Caki2 (cell line): ENCODE results near the gene EDC3. TPM values are rescaled to one million over a fixed set of nuclear protein-coding genes. Genes with fewer than 3 reads are reported as not detected.
A peak's percentile ranks its signal among the peaks of the same experiment; 100 is the strongest.
"Not testable (repeated sequence)": the region's sequence is repeated elsewhere in the genome, so short reads cannot be mapped to it uniquely, and the experiment has no call there.

ENCODE experiments used
- DNase-seq: peaks from one replicate; pipeline ENCODE4 v3.0.0-alpha.2; 2015; ENCODE audit warnings: low read depth
- in situ Hi-C: cut with HindIII; loops from 2 replicates; pipeline ENCODE4 v1.10.0; 2016; ENCODE audit warnings: low sequenced_read_pairs, low pct_unique_long_range_greater_than_20kb, mixed read lengths
- total RNA-seq: library from RNA; depleted of rRNA; stranded (reverse); fragments of >200 nt; shearing (Covaris generic); gene quantifications from 2 replicates; pipeline ENCODE4 v1.2.3, GENCODE V29; 2014; ENCODE audit warnings: low replicate concordance; rRNA removed

Gene EDC3, protein sequence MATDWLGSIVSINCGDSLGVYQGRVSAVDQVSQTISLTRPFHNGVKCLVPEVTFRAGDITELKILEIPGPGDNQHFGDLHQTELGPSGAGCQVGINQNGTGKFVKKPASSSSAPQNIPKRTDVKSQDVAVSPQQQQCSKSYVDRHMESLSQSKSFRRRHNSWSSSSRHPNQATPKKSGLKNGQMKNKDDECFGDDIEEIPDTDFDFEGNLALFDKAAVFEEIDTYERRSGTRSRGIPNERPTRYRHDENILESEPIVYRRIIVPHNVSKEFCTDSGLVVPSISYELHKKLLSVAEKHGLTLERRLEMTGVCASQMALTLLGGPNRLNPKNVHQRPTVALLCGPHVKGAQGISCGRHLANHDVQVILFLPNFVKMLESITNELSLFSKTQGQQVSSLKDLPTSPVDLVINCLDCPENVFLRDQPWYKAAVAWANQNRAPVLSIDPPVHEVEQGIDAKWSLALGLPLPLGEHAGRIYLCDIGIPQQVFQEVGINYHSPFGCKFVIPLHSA
- total RNA-seq = 26.0 and 31.8 TPM in 2 replicates

DNA sequence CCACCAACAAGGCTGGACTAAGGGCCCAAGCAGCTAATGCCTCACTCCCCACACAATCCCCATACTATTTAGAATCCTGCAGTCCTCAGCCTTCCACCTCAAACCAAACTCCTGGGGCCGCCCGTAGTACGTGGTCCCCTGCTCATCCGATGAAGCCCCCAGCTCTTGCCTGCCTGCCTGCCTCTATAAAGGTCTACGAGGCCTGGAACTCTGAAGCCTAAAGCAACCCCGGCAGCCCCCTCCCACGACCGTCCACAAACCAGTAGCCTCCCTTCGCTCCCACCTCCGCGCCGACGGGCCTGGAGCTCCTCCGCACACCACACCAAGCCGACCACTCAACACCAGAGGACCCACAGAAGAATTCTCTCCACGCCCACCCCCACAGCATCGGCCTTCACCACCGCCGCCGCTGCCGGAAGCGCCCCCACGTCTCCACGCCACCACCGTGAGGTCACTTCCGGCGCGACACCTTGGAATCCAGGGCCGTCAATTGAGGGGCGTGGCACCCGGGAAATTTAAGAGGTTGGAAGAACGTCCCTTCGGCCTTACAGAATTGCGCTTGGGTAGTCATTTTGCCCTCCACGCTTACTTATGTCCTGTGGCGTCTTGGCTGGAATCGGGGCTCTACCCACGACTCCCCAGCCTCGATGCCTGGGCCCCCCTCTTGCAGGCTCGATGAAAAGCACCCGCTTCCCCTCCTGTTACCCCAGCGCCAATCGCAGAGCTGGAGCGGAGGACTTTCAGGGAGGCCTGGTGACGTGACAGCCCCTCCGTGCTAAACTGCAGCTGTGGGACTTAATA, at the start of gene EDC3:
EDC3 (minus strand) TSS at position 428 of the 801 bp plus-strand sequence. CDS start 20,900 bp downstream, outside the sequence.
- in situ Hi-C loops = no loop called here
- peak; percentile 71 for DNase-seq

DNA sequence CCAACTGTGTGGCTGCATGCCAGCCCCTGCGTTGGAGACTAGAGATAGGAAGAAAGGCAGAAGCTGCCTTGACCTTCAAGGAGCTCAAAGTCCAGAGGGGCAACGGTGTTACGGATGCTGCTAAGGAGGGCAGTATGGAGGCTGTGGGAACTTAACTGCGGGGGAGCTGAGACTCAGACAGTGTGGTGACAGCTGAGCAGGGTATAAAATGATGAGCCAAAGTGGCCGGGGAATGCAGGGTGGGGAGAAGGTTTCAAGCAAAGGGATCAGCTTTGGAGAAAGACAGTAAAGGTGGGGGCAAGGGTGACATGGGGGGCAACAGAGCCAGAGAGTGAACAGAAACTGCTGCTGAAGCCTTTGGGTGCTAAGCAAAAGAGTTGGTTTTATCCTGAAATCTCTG, 46.6 kb upstream of the EDC3 start:
- in situ Hi-C loops = no loop called here
- no peak for DNase-seq

DNA sequence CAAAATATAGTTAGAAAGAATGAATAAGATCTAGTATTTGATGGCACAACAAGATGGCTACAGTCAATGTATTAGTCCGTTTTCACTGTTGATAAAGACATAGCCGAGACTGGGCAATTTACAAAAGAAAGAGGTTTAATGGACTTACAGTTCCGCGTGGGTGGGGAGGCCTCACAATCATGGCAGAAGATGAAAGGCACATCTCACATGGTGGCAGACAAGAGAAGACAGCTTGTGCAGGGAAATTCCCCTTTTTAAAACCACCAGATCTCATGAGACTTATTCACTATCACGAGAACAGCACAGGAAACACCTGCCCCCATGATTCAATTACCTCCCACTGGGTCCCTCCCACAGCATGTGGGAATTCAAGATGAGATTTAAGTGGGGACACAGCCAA, 42.4 kb upstream of the EDC3 start:
- in situ Hi-C loops, DNase-seq: not testable (repeated sequence)

DNA sequence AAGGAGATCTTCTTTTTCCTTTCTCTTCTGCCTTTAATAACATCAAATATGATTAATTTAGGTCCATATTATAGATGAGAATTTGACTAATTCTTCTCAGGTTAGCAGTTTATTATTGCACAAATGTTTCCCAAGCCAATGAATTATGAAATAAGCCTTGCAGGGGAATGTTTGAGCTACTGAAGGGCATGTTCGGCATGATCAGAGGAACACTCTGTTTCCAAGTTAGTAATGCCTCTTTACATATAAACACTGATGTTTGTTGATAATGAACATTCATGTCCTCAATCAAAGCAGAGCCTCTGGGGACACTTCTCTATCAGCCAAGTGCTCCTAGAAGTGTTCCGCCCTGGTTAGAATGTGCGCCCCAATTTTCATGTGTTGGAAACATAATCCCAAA, 39.5 kb upstream of the EDC3 start:
- DNase-seq = no peak
- in situ Hi-C loops = no loop called here

DNA sequence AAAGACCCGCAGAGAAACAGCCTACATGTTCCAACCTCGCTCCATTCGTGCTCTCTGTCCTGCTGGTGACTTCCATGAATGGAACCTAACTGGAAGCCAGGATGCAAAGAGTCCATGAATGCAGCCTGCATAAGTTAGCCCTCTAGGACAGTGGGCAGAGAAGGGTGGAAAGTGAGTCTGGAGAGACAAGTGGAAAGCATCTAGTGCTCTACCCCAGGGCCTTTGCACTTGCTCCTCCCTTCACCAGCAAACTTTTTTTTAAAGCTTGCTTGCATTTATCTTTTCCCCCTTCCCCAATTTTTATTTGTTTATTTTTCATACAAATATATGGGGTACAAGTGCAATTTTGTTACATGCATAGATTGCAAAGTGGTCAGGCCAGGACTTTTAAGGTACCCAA, 37.4 kb upstream of the EDC3 start:
- DNase-seq = no peak
- in situ Hi-C loops = no loop called here

DNA sequence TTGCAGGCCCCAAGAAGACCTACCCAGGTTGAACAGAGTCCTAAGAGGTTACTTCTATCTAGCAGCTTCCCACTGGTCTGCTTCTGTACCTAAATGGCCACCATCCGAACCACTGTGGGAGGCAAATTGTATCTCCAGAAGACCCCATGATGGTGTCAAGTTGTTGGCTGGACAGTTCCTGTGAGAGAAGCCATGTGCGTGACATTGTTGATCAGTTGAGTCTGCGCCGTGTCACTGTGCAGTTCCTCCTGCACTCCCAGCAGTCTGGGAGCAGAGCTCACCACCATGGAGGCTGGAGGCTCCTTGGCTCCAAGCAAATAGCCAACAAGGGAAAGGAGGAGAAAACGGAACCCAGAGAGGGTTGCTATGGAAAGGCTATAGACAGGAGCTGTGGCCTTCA, 37.0 kb upstream of the EDC3 start:
- in situ Hi-C loops = no loop called here
- no peak for DNase-seq

DNA sequence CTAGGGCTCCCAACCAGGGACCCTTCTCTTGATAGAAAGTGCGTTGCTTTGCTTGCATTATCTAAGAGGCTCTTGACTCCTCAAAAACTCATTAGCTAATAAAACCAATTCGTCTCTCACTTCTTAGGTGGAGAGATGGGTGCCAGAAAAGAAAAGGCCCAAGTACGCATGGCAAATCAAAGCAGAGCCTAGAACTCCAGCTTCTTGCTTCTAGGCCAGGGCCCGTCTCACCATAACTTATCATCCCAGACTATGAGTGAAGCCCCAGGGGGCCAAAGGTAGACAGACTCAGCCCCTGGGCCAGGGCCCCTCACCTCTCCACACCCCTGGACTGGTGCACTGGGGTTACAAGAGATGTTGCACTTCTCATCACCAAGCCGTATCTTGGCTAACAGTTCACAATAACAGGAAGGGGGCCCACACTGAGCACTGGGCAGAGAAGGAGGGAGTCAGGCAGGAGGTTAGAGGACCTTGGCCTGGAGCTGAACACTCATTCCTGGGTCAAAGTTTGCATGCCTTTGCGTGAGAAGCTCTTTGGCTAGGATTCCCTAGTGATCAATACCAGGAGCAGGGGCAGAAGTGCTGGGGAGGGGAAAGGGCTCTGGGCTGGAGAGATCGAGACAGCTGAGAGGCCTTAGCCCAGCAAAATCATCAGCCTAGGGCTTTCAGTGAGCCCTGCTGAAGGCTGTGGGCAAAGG, 34.9 kb upstream of the EDC3 start:
- in situ Hi-C loops = no loop called here
- DNase-seq = no peak

DNA sequence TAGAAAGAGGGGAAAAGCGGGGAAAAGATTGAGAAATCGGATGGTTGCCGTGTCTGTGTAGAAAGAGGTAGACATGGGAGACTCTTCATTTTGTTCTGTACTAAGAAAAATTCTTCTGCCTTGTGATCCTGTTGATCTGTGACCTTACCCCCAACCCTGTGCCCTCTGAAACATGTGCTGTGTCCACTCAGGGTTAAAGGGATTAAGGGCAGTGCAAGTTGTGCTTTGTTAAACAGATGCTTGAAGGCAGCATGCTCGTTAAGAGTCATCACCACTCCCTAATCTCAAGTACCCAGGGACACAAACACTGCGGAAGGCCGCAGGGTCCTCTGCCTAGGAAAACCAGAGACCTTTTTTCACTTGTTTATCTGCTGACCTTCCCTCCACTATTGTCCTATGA, 33.5 kb upstream of the EDC3 start:
- DNase-seq, in situ Hi-C loops: not testable (repeated sequence)

DNA sequence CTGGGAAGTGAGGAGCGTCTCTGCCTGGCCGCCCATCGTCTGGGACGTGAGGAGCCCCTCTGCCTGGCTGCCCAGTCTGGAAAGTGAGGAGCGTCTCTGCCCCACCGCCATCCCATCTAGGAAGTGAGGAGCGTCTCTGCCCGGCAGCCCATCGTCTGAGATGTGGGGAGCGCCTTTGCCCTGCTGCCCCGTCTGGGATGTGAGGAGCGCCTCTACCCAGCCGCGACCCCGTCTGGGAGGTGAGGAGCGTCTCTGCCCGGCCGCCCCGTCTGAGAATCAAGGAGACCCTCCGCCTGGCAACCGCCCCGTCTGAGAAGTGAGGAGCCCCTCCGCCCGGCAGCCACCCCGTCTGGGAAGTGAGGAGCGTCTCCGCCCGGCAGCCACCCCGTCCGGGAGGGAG, 32.9 kb upstream of the EDC3 start:
- in situ Hi-C loops, DNase-seq: not testable (repeated sequence)

DNA sequence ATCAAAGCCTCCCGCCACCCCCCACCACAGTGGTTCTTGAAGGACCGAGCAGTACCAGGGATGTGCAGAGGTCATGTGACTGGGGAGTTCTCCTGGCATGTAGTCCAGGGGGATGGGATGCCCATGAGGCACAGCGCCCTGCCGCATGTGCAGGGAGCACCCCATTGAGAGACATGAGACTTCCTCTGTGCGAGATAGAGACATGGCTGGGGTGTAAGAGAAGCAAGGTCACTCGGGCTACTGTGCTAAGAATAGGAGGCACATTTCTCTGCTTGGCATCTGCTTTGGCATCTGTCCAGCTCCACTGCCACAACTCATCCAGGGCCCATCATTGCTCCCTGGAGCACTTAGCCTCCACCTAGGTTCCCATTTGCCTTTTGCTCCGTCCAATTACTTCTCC, 31.9 kb upstream of the EDC3 start:
- in situ Hi-C loops = no loop called here
- DNase-seq = no peak

DNA sequence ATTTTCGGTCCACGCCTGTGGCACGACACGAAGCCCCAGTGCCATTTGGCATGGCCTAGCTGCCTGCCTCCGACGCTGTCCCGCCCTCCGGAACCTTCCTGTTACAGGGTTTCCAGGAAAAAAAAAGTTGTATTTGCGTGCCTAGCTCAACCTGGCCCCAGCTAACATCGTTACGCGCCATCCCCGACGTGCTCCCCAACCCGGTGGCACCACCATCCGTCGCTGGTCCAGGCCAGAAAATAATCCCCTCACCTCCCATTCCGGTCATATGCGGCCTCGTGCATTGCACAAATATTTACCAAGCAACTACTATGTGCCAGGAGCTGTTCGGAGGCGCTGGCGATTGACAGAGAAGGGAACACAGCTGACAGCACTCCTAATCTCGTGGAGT, 30.9 kb upstream of the EDC3 start:
- no peak for DNase-seq
- in situ Hi-C loops = no loop called here

DNA sequence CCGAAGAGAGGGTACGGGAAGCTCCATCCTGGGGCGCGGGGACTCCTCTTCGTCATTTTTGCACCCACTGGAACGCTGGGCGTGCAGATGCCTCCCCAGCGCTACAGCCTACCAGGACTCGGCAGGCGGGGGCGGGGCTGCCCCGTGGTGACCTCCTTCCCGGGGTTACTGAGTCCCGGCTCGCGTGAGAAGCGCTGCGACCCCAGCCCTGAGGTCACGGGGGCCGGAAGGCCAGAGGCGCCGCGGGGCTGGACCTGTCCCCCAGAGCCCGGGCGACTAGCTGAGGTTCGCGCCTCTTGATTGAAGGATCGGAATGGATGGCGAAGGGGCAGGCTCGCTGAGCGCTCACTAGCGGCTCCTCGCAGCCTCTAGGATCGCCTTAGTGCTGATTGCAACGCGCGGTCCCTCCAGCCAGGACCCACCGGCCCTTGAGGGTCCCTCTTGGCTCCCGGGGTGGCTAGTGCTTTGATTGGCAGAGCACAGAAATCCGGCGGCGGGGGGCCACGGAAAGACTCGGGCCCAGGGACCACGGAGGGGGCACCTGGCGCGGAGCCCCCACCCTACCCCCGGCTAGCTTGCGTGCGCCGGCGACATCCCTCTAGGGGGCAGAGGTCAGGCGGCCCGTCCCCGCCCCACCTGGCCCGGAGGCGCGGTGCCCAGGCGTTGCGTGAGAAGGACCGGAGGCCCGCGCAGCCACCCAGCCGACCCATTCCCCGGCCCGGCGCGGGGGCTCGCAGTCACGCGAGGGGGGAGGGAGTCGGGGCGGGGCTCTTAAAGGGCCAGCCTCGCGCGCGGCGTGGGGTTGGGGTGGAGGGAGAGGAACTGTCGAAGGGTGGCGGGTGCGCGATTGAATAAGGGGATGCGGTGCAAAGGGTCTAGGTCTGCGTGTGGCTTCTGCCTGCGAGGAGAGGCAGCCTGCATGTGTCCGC, 30.3 kb upstream of the EDC3 start:
- DNase-seq = peak; percentile 32
- in situ Hi-C loops = no loop called here

DNA sequence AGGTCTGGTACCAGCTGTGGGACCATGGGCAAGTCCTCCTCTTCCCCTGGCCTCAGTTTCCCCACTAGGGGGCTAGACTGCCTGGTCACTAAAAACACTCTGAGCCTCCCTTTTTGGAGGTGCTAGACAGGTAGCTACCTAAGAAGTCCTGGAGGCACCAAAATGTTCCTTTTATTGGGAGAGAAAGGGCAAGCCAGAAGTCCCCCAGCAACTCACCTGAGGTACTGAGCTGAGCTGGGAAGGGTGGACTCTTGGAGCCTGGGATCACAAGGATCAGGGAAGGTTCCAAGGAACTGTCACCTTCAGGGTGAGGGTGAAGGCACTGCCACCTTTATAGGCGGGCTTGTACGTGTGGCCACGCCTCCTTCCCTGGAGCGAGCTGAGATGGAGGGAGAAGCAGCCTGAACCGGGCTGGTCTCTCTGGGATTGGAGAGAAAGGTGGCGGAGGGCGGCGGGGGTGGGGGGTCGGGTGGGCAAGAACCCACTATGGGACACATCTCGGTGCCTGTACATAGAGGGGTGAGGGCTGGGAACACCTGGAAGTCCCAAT, 29.5 kb upstream of the EDC3 start, which contains the start of gene CYP1A1:
CYP1A1 (minus strand) TSS at position 304 of the 550 bp plus-strand sequence. CDS start 2,431 bp downstream, outside the sequence.
- peak; percentile 22 for DNase-seq
- in situ Hi-C loops = no loop called here

DNA sequence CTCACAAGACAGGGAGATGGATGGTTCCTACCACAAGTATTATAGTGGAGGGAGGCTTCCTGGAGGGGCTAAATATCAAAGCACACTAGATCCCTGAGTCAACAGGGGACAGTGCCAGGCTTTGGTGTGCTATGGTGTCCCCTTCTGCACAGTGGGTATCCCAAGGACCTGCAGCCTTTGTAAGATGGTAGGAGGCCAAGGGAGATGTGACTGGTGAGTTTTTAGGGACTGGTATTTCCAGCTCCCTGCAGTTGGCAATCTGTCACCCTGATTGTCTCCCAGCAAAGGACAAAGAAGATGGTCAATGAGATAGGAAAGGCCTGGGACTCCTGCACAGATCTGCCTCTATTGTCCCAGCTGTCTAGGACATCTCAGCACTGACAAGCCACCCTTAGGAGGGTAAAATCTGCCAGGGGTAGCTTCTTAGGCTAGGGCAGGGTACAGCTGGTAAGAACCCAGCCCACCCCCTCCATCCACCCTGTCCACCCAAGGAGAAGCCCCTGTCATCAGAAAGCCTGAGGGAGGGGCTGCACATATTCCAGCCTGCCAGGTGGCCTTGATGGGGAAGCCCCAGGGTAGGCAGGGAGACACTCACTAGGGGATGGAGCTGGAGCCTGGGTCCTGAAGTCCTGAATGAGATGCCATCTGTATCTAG, 28.9 kb upstream of the EDC3 start:
- DNase-seq = no peak
- in situ Hi-C loops = no loop called here

DNA sequence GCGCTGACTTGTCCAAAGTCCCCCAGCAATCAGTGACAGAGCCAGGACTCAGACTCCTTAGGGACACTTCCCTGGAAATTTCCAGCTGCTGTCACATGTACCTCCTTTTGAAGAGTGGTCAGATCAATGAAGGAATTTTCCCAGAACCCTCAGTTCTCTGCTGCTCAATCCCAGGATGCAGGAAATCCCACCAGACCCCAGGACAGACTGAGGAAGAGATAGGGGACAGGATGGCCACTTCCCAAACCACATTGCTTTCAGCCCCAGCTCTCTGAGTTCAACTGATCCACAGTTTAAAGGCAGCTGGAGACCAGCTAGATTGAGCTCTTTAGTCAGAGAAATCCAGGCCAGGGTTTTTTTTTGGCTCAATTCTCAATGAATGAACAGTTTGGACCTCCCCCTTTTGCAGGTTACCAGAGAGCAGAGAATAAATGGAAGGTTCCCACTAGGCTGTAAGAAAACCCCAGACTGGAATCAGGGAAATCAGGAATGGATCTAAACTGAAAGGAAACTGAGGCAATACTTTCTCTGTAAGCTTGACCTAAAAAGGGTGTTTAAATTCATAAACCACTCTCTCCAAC, 28.0 kb upstream of the EDC3 start:
- in situ Hi-C loops = no loop called here
- peak; percentile 48 for DNase-seq

DNA sequence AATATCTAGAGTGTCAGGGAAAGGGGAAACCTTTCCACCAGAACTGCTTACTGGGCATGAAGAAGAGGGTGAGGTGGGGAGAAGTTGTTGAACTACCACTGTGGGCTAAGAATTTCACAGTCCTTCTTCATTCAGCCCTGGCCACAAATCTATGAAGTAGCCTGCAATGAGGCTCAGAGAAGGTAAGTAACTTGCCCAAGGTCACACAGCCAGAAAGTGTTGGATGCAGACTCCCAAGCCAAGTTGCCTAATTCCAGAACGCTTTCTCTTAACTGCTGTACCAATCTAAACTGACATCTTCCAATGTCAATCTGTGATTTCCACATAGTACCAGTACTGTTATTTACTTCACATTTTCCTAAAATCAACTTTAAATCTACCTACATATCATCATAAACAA, 27.4 kb upstream of the EDC3 start:
- in situ Hi-C loops = no loop called here
- no peak for DNase-seq

DNA sequence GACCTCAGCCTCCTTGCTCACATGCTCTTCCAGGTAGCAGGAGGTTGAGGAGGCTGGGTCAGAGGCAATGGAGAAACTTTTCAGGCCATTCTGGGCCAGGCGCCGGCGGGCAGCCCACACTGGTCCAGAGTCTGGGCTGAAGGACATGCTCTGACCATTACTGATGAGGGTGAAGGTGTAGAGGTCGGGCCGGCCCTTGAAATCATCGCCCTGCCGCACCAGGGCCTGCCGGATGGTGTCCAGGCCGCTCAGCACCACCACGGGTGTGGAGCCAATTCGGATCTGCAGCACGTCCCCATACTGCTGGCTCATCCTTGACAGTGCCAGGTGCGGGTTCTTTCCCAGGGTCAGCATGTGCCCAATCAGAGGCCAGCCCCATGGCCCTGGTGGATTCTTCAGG, 26.8 kb upstream of the EDC3 start:
- in situ Hi-C loops = no loop called here
- no peak for DNase-seq
